ENCODE data around the gene CEACAM3.
"Not testable (repeated sequence)": the region's sequence is repeated elsewhere in the genome, so short reads cannot be mapped to it uniquely, and the experiment has no call there.

The CEACAM3 gene

GRCh38 chr19:41776700-41777099 lies 19.7 kb upstream of the CEACAM3 start:
- no peak for TF ChIP-seq CTCF (conservative IDR thresholded peaks at IDR 0.05; ENCODE audit: control insufficient read depth, insufficient read depth, low read depth, low read length)
- no peak overlapping the region for H3K4me3 ChIP-seq (ENCODE audit: control insufficient read depth, low read depth, low read length)
- DNase-seq (ENCODE audit: low read depth): no peak

GRCh38 chr19:41783612-41784011 lies 12.8 kb upstream of the CEACAM3 start:
- TF ChIP-seq CTCF (conservative IDR thresholded peaks at IDR 0.05; ENCODE audit: control insufficient read depth, insufficient read depth, low read depth, low read length): no peak
- no peak for DNase-seq (ENCODE audit: low read depth)
- H3K4me3 ChIP-seq (ENCODE audit: control insufficient read depth, low read depth, low read length): no peak overlapping the region

GRCh38 chr19:41784312-41784711 lies 12.1 kb upstream of the CEACAM3 start:
- H3K4me3 ChIP-seq (ENCODE audit: control insufficient read depth, low read depth, low read length): no peak overlapping the region
- no peak for TF ChIP-seq CTCF (conservative IDR thresholded peaks at IDR 0.05; ENCODE audit: control insufficient read depth, insufficient read depth, low read depth, low read length)
- DNase-seq (ENCODE audit: low read depth): no peak

DNA sequence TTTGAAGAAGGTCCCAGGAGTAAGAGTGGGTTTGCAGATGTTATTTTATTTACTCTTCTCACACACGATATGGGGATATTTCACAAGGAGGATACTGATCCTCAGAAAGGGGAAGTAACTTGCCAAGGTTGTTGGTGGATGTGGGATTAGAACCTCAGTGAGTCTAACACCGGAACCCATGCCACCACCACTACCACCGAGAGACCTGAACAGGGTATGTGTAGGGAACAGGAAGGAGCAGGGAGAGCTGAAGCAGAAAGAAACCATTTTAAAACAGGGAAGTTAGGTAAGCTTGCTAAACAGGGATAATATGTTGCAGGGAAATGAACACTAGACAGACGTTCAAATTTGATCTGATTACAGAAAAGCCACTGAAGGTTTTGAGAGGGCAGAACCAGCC lies 11.6 kb upstream of the CEACAM3 start:
- TF ChIP-seq CTCF (conservative IDR thresholded peaks at IDR 0.05; ENCODE audit: control insufficient read depth, insufficient read depth, low read depth, low read length): no peak
- no peak for DNase-seq (ENCODE audit: low read depth)
- H3K4me3 ChIP-seq (ENCODE audit: control insufficient read depth, low read depth, low read length): no peak overlapping the region

GRCh38 chr19:41785653-41786052 lies 10.7 kb upstream of the CEACAM3 start:
- DNase-seq (ENCODE audit: low read depth): peak; percentile 75
- H3K4me3 ChIP-seq (ENCODE audit: control insufficient read depth, low read depth, low read length): no peak overlapping the region
- TF ChIP-seq CTCF (conservative IDR thresholded peaks at IDR 0.05; ENCODE audit: control insufficient read depth, insufficient read depth, low read depth, low read length): peak; percentile 78

DNA sequence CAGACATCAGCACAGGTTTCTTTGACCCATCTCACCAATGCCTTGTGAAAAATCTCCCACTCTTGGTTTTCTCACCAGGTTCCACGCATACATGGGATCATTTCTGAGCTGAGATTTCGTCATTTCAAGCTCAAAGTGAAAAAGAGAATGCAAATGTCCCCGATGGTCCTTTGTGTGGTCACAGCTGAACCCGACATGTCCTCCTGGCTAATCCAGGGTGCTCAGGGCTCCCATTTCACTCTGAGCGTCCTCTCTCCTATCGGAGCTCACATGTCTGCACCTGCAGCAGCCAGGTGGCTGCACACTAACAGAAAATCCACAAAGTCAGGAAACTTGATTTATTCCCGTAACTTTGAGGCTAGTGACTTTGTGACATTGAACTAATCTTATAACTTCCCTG lies 9.3 kb upstream of the CEACAM3 start:
- no peak for DNase-seq (ENCODE audit: low read depth)
- TF ChIP-seq CTCF (conservative IDR thresholded peaks at IDR 0.05; ENCODE audit: control insufficient read depth, insufficient read depth, low read depth, low read length): no peak

GRCh38 chr19:41788518-41788917 lies 7.9 kb upstream of the CEACAM3 start:
- not testable (repeated sequence) for H3K4me3 ChIP-seq (ENCODE audit: control insufficient read depth, low read depth, low read length); DNase-seq (ENCODE audit: low read depth)

More for the DNA sequence above, 9.3 kb upstream of the CEACAM3 start:
- no peak overlapping the region for H3K4me3 ChIP-seq (ENCODE audit: control insufficient read depth, low read depth, low read length)

- H3K4me3 ChIP-seq (ENCODE audit: control insufficient read depth, low read depth, low read length); DNase-seq (ENCODE audit: low read depth): not testable (repeated sequence)
Measured at GRCh38 chr19:41789053-41789452, 7.3 kb upstream of the CEACAM3 start.
